K562 (cell line): Measurements from ENCODE around the gene ABHD5.

Source experiments
- E4F1 ChIP-seq: fragments of 250-450 bp; sonication (Bioruptor Pico); IDR thresholded peaks from 2 replicates; pipeline ENCODE4 v1.5.0; 2021; ENCODE audit warnings: mild to moderate bottlenecking, borderline replicate concordance
- ETS2 ChIP-seq: IDR thresholded peaks from 2 replicates; pipeline ENCODE4 v1.6.1; 2016; ENCODE audit warnings: borderline replicate concordance, missing genetic modification characterization, mild to moderate bottlenecking, moderate library complexity, missing compliant biosample characterization; ENCODE audit not compliant: poor library complexity, severe bottlenecking
- JUNB ChIP-seq: fragments of 450-650 bp; formaldehyde crosslinking; conservative IDR thresholded peaks from 2 replicates; pipeline ENCODE4 v1.4.0; 2020; ENCODE audit warnings: mild to moderate bottlenecking

GRCh38 chr3:43710607-43711006 lies 19.9 kb downstream of the ABHD5 start:
- no peak for TF ChIP-seq JUNB
- TF ChIP-seq ETS2: no peak
- no peak for TF ChIP-seq E4F1
